GM18502 (cell line): ENCODE measurements around the gene STUB1.
A peak's percentile ranks its signal among the peaks of the same experiment; 100 is the strongest.
"Not testable (repeated sequence)": the region's sequence is repeated elsewhere in the genome, so short reads cannot be mapped to it uniquely, and the experiment has no call there.

Experiments
- ATAC-seq: cut with Tn5 transposase; IDR thresholded peaks from one replicate; pipeline ENCODE4 v1.9.1; 2021; ENCODE audit warnings: mild to moderate bottlenecking; ENCODE audit not compliant: unreplicated experiment, poor library complexity

Gene STUB1

DNA sequence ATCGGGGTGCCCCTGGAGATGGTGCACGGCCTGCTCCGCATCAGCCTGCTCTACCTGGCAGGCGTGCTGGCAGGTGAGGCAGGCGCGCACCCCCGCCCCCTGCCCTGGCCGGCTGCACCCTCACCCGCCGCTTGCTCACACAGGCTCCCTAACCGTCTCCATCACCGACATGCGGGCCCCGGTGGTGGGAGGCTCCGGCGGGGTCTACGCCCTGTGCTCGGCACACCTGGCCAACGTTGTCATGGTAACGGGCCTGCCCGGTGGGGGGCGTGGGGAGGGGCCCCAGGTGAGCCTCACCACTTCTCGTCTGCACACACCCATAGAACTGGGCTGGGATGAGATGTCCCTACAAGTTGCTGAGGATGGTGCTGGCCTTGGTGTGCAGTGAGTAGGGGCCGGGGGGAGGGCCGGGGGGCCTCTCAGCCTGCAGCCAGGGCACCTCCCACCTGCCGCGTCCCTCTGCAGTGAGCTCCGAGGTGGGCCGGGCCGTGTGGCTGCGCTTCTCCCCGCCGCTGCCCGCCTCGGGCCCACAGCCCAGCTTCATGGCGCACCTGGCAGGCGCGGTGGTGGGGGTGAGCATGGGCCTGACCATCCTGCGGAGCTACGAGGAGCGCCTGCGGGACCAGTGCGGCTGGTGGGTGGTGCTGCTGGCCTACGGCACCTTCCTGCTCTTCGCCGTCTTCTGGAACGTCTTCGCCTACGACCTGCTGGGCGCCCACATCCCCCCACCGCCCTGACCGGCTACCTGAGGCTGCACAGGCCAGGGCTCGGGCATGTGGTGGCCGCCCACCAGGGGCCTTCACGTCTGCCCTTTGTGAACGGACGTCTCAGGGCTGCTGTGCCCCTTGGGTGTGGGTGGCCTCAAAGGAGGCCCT, 2.7 kb upstream of the STUB1 start:
- ATAC-seq, result no peak

- no peak for ATAC-seq
Measured at GRCh38 chr16:678209-678857, 1.9 kb upstream of the STUB1 start.

DNA sequence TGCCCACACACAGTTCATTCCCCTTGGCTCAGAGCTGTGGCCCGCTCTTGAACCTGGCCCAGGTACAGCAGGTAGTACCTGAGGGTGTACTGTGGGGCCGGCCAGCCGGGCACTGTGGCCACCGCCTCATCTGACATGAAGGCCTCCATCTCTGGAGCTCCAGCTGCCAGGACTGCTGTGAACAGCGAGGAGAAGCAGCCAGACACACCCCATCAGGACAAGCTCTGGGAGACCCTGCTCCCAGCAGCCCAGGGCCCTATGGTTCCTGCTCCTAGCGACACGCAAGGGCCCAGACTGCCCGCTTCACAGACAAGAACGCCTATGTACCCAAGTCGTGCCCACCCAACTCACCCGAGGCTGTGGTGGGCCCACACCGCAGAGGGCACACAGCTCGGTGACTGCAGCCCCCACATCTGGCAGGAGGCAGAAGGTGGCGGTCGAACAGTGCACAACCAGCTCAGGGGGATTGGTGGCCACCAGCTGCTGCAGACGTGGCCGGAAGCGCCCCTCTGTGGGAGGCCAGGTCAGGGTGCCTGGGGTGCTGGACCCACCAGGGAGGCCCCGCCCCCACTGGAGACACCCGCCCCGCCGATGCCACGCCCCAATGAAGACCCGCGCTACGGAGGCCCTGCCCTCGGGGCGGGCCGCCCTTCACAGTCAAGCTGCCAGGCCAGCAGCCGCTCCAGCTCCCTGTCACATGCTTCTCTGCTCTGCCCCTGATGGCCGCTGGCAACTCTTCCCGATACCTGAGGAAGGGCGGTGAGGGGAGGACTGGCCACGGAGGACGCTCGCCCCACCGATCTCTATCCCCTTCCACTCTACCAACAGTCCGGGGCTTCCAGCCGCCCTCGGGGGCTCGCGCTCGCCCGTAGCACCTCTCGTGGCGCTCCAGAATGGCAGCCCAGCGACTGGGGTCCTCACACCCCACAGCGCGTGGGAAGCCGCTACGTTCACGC, 1.1 kb upstream of the STUB1 start:
- ATAC-seq, result no peak

DNA sequence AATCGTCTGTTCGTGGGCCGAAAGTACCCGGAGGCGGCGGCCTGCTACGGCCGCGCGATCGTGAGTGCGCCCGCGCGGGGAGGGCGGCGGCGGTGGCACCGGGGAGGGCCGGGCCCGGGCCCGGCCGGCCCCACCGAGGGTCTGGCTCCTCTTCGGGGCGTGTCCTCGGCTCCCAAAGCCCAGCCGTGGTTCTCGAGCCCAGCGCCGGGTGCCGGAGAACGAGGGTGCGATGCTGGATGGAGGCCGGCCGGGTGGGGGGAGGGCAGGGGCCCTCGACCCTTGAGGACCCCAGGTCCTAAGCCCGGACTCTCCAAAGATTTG, 375 bp downstream of the STUB1 start:
- no peak for ATAC-seq

DNA sequence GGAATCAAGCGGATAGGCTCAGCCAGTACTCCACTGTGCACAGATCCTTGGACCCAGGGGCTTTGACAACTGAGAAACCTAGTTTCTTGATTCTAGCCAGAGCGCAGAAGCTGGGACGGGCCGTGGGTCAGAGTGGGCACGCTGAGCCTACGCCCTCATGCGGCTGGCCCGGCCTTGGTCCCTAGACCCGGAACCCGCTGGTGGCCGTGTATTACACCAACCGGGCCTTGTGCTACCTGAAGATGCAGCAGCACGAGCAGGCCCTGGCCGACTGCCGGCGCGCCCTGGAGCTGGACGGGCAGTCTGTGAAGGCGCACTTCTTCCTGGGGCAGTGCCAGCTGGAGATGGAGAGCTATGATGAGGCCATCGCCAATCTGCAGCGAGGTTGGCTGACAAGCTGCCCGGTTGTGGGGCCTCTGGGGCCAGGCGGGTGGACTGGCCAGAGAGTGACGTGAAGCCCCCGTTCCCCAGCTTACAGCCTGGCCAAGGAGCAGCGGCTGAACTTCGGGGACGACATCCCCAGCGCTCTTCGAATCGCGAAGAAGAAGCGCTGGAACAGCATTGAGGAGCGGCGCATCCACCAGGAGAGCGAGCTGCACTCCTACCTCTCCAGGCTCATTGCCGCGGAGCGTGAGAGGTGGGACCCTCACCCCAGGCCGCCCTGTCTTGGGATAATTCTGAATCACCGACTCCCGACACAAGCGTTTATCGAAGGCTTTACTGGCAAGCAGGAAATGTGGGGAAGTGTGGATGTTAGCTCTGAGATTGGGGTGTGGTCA, 946 bp downstream of the STUB1 start:
- ATAC-seq, result no peak

GRCh38 chr16:681746-682427, 1.7 kb downstream of the STUB1 start:
- ATAC-seq, result no peak

GRCh38 chr16:682493-683395, 2.5 kb downstream of the STUB1 start:
- no peak for ATAC-seq

- no peak for ATAC-seq
Measured at GRCh38 chr16:683396-684070, 3.3 kb downstream of the STUB1 start.

DNA sequence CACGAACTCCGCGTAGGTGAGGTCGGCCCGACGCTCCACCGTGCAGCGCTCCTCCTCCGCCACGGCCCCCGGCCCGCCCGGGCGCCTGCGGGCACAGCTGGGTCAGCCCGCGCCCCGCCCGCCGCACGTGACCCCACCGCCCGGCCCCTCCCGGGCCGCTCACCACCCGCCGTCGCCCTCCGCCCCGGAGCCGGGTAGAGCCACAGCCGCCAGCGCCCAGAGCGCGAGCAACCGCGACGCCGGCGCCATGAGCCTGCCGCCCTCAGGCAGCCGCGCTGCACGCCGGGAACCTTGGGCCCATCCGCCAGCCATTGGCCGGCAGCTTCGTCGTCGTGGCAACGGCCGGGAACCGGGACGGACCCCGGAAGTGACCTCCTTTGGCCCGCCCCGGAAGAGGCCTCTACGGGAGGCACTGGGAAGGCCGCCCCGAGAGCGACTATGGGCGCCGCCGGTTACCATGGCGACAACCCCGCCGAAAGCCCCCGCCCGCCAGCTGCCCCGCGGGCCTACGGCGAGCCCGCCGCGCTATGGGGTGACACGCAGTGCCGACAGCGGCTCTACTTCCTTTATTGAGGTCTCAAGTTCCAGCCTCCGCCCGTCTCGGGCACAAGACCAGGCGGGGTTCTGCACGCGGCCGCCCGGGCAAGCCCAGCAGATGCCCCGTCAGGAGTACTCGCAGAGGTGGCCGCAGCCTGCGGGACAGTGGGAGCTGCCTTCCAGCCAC, 4.0 kb downstream of the STUB1 start, which contains the start of gene JMJD8:
TSS of gene JMJD8 (minus strand) at position 264 of the 724 bp plus-strand sequence. CDS start at position 249, 15 bp downstream.
- peak; percentile 68 for ATAC-seq

DNA sequence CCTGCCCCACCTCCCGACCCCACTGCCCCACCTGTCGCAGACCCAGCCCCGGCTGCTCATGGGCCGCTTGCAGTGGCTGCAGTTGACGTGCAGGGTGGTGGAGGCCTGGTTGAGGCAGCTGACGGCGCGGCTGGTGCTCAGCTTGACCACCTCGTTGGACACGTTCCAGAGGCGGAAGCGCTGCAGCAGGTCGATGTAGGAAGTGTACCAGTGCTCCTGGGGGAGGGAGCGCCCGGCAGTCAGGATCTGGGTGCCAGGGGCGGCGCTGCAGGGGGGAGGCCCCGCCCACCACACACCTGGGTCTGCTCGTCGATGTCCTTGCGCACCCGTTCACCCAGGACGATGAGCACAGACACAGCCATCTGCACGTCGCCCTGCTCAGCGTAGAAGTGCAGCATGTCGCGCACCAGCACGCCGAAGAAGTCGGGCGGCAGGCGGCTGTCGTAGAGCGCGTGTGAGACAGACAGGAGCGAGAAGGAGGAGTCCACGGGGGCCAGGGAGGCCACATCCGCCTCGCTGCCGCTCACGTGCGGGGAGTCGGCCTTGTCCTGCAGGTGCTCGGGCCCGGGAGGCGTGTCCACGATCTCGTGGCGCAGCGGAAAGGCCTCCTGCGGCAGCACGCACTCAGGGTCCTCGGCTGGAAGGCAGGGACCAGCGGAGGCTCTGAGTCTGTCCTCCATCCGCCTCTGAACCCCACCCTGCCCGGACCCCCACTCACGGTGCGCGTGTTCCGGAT, 4.9 kb downstream of the STUB1 start:
- no peak for ATAC-seq

DNA sequence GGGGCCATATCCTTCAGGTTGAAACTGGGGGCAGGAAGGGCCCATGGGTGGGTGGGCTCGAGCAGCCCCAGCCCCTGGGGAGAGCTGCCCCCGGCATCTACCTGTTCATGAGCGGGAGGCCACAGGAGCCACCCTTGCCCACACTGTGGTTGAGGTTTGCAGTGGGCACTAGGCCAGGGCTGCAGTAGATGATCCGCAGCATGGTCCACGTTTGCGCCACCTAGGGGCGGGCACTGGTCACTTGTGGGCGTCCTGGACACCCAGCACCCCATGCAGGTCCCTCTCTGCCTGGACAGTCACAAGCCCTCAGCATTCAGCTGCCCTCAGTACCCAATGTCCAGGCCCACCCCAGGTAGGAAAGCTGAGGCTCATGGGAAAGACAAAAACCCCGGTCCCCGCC, 5.8 kb downstream of the STUB1 start:
- ATAC-seq, result no peak

DNA sequence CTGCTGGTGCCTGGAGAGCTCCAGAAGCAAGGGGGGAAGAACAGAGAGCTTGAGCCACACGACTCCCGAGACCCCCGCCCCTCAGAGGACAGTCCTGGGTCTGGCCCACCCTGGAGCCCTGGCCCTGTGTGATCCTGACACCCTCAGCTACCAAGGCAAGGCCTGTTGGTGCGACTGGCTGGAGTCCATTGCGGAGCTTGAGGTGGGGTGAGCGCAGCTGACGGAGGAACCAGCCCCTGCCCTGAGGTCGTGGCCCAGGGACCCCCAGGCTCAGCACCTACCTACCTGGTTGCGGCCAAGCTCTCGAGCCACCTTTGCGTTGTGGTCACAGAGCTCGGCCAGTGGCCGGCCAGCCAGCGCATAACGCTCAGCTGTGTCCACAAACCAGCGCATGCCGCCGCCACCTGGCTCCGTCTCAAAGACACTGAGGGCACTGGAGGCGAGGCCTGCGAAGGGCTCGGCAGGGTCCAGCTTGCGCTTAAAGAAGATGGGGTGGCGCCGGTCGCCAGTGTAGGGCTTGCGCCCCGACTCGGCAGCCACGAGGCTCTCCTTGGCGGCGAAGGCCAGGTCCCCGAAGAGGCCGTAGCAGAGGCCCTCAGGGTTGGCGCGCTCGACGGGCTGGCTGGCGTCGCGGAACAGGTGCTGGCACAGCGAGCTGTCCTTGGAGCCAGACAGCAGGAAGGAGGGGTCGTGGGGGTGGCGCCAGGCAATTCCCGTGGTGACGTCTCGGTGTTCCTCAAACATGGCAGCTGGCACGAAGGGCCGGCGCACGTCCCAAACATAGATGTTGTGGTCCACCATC, 6.5 kb downstream of the STUB1 start:
- no peak for ATAC-seq

DNA sequence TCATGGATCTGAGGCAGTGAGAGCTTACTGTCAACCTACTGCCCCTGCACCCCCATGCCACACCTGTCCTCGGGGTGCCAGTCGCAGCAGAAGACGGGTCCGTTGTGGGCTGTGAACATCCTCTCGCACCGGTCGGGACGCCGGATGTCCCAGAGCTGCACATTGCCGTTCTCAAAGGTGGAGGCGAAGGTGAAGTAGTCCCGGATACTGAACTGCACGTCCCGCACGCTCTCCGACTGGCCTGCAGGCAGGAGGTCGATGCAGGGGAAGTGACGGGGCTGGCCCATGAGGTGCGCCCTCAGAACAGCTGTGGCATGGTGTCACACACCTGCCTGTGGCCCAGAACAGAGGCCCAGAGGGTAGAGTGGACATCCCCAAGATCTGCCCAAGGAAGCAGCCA, 7.3 kb downstream of the STUB1 start:
- no peak for ATAC-seq

DNA sequence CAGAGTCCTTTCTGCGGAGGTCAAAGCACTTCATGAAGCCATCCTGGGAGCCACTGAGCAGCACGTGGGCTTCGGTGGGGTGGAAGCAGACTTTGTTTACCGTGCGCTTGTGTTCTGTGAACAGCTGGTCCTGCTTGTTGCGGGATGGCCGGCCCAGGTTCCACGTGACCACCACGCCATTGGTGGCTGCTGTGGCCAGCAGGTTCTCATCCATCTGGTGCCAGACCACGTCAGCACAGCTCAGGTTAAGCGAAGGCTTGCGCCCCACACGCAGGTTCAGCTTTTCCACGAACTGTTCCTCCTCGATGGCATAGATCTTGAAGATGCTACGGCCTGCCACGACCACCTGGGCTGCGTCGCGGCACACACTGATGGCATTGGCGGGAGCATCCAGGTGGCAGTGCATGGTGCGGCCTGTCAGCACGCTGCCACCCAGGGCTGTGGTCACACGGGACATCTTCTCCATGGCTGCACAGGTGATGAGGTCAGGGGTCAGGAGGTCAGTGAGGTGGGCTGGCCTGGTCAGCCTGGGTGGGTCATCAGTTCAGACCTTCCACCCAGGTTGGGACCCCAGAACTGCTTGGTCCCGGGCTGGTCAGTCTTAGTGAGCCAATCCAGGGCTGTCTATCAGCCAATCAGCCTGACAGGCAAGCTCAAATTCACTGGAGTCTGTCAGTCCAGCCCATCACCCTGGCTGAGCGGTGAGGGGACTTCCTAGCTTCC, 9.1 kb downstream of the STUB1 start:
- ATAC-seq, result no peak

DNA sequence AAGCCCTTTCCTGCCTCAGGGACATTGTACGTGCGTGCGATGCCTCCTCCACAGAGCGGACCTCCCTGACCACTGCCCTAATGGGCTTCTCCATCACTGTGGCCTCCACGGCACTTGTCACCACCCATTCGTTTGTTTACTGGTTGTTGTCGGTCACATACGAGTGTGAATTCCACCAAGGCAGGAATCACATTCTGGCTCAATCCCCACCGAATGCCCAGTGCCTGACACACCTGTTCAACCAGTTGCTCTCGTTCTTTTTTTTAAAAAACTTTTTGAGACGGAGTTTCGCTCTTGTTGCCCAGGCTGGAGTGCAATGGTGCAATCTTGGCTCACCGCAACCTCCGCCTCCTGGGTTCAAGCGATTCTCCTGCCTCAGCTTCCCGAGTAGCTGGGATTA, 11.0 kb downstream of the STUB1 start:
- not testable (repeated sequence) for ATAC-seq
